ENCODE data around the gene MIOS.

Gene MIOS

DNA sequence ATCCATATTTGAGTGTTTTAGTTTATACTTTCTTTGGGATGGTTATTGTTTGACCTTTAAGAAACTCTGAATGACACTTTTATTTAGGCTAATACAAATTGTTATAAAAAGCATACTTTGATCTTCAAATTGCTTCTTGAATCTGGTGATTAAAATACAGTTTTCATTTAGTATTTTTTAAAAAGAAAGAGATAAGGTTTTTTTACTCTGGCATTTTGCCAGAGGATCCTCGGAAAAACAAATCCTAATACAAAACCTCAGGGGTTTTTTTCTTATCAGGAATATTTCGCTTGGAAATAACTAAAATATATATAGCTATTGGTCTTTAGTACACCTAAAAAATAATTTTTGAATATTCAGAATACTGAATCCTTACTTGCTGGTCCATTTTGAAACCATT is 17.0 kb downstream of the MIOS start:
- Histone ChIP-seq H3K36me3 (ENCODE audit: control insufficient read depth in 1 of 2, insufficient read depth in 2 of 2, low read length in 2 of 2) (peaks cover 3 to 4% of the 10 kb centered on the region in 2 donors), H3K27me3 (ENCODE audit: low read depth, low read length) (no peaks in the 10 kb centered on the region), H3K27ac (ENCODE audit: low read length) (no peak overlapping the region), H3K4me1 (ENCODE audit: control insufficient read depth in 1 of 2, insufficient read depth in 2 of 2, low read length in 2 of 2) (peaks cover 0 to 3% of the 10 kb centered on the region in 2 donors), H3K4me3 (ENCODE audit: low read depth in 1 of 2, low read length in 2 of 2) (no peak overlapping the region), H3K9me3 (ENCODE audit: control insufficient read depth in 1 of 2, low read length in 2 of 2) (no peaks in the 10 kb centered on the region)

DNA sequence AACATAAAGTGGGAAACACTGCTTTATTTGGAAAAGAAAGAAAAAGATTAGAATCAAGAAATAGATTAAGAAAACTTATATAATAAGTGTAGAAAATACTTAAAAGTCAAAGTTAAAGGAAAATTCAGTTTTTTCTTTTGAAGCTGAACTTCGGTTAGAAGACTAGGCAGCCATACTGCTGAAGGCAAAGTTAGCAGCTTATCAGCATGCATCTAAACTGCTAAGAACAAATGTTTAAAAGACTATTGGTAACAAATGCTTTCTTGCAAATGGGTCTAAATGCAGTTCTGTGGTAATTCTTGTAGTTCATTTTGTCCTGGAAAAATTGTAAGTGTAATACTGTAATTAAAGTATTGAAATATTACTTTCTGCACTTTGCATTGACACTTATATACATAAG is 18.0 kb downstream of the MIOS start:
- Histone ChIP-seq H3K27ac (ENCODE audit: low read length) (no peak overlapping the region), H3K27me3 (ENCODE audit: low read depth, low read length) (no peaks in the 10 kb centered on the region), H3K9me3 (ENCODE audit: control insufficient read depth in 1 of 2, low read length in 2 of 2) (no peaks in the 10 kb centered on the region), H3K4me1 (ENCODE audit: control insufficient read depth in 1 of 2, insufficient read depth in 2 of 2, low read length in 2 of 2) (peaks cover 0 to 3% of the 10 kb centered on the region in 2 donors), H3K4me3 (ENCODE audit: low read depth in 1 of 2, low read length in 2 of 2) (no peak overlapping the region), H3K36me3 (ENCODE audit: control insufficient read depth in 1 of 2, insufficient read depth in 2 of 2, low read length in 2 of 2) (peaks cover 4 to 6% of the 10 kb centered on the region in 2 donors)

DNA sequence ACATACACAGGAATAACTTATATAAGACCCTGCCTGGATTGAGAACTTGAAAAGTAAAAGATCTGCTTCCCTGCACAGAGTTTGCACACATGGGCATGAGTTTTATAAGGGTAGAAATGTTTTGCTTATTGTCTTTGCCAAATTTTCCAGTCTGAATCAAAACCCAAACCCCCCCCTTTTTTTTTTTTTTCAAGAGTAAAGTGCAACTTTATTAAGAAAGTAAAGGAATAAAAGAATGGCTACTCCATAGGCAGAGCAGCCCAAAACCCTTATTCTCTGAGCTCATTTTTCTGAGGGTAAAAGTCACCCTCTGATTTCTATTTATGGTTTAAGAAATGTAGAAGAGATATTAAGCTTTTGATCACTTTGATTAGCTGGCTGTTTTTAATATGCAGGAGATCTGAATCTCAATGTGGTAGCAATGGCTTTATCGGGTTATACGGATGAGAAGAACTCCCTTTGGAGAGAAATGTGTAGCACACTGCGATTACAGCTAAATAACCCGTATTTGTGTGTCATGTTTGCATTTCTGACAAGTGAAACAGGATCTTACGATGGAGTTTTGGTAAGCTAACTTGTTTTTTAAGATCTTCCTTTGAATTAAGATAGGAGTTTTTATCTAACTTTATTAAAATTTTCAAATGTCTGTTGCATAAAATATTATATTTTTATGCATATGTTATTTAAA is 18.7 kb downstream of the MIOS start:
- Histone ChIP-seq H3K4me1 (ENCODE audit: control insufficient read depth in 1 of 2, insufficient read depth in 2 of 2, low read length in 2 of 2) (peaks cover 0 to 3% of the 10 kb centered on the region in 2 donors), H3K9me3 (ENCODE audit: control insufficient read depth in 1 of 2, low read length in 2 of 2) (no peaks in the 10 kb centered on the region), H3K27me3 (ENCODE audit: low read depth, low read length) (no peaks in the 10 kb centered on the region), H3K36me3 (ENCODE audit: control insufficient read depth in 1 of 2, insufficient read depth in 2 of 2, low read length in 2 of 2) (peaks cover 4 to 12% of the 10 kb centered on the region in 2 donors), H3K27ac (ENCODE audit: low read length) (no peak overlapping the region), H3K4me3 (ENCODE audit: low read depth in 1 of 2, low read length in 2 of 2) (no peak overlapping the region)

DNA sequence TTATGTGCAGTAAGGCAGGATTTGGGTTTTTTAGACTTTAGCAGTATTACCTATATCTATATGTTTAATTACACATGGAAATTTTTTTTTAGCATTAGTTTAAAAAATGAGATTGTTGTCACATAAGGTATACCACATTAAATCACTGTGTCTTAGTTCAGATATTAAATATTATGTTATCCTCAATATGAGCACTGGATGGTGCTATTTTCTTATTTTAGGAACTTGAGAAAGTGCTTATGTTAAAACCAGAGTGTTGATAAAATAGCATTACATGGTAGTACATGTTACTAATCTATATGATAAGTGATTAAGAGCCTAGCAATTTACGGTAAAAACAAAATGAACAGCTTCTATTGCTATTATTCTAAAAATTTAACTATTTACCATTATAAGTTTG is 28.8 kb downstream of the MIOS start:
- no peaks in the 10 kb centered on the region for H3K4me1 ChIP-seq (ENCODE audit: control insufficient read depth in 1 of 2, insufficient read depth in 2 of 2, low read length in 2 of 2)
- no peak overlapping the region for H3K4me3 ChIP-seq (ENCODE audit: low read depth in 1 of 2, low read length in 2 of 2)
- peaks cover 17 to 21% of the 10 kb centered on the region in 2 donors for H3K36me3 ChIP-seq (ENCODE audit: control insufficient read depth in 1 of 2, insufficient read depth in 2 of 2, low read length in 2 of 2)
- H3K27ac ChIP-seq (ENCODE audit: low read length) = no peak overlapping the region
- H3K27me3 ChIP-seq (ENCODE audit: low read depth, low read length) = no peaks in the 10 kb centered on the region
- H3K9me3 ChIP-seq (ENCODE audit: control insufficient read depth in 1 of 2, low read length in 2 of 2) = no peaks in the 10 kb centered on the region

DNA sequence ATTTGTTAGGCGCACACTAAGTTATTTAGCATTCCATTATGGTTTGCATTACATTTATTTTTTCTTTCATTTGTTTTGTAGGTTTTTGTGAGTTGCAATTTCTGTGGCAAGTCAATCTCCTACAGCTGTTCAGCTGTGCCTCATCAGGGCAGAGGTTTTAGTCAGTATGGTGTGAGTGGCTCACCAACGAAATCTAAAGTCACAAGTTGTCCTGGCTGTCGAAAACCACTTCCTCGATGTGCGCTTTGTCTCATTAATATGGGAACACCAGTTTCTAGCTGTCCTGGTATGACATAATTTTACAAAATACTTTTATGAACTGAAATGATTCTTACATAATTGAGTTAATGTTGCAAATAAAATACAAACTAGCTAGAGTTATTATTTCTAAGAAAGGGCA is 29.5 kb downstream of the MIOS start:
- H3K36me3 ChIP-seq (ENCODE audit: control insufficient read depth in 1 of 2, insufficient read depth in 2 of 2, low read length in 2 of 2) = peaks cover 17 to 21% of the 10 kb centered on the region in 2 donors
- H3K4me3 ChIP-seq (ENCODE audit: low read depth in 1 of 2, low read length in 2 of 2) = no peak overlapping the region
- H3K9me3 ChIP-seq (ENCODE audit: control insufficient read depth in 1 of 2, low read length in 2 of 2) = no peaks in the 10 kb centered on the region
- no peaks in the 10 kb centered on the region for H3K27me3 ChIP-seq (ENCODE audit: low read depth, low read length)
- H3K27ac ChIP-seq (ENCODE audit: low read length) = no peak overlapping the region
- no peaks in the 10 kb centered on the region for H3K4me1 ChIP-seq (ENCODE audit: control insufficient read depth in 1 of 2, insufficient read depth in 2 of 2, low read length in 2 of 2)

DNA sequence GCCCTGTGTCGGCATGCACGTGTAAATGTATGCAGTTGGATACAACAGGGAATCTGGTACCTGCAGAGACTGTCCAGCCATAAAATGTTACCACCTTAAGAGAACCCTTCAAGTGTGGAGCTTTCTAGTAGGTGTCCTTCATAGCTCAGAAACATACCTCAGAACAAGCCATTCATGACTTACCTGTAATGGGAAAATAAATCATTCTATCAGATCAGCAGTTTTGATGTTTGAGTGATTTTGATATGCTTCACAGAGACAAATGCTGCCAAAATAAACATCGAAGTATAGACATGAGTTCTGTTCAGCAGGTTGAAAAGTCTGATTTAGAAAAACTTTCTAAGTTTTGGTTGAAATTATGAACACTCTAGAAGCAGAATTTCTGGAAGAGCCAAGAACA is 40.3 kb downstream of the MIOS start:
- no peak overlapping the region for H3K27ac ChIP-seq (ENCODE audit: low read length)

DNA sequence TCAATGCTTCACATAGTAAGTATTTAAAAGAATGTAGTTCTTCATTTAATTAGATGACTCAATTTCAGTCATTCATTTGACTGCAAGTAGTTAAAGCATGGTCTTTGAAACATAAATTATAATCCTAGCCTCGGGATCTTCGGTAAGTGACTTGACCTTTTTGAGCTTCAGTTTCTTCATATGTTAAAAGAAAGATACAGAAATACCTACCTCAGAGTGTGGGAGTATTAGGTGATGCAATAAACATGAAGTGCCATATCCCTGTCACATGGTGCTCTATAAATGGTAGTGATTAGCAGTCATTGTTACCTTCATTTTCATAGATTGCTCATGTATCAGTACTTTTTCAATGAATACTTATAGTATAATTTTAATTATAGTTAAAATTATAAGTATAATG is 42.6 kb downstream of the MIOS start:
- Histone ChIP-seq H3K4me1 (ENCODE audit: control insufficient read depth in 1 of 2, insufficient read depth in 2 of 2, low read length in 2 of 2) (no peaks in the 10 kb centered on the region), H3K4me3 (ENCODE audit: low read depth in 1 of 2, low read length in 2 of 2) (no peak overlapping the region), H3K9me3 (ENCODE audit: control insufficient read depth in 1 of 2, low read length in 2 of 2) (no peaks in the 10 kb centered on the region), H3K27ac (ENCODE audit: low read length) (no peak overlapping the region), H3K27me3 (ENCODE audit: low read depth, low read length) (no peaks in the 10 kb centered on the region), H3K36me3 (ENCODE audit: control insufficient read depth in 1 of 2, insufficient read depth in 2 of 2, low read length in 2 of 2) (peaks cover 8 to 20% of the 10 kb centered on the region in 2 donors)

More for the DNA sequence above, 40.3 kb downstream of the MIOS start:
- no peaks in the 10 kb centered on the region for H3K9me3 ChIP-seq (ENCODE audit: control insufficient read depth in 1 of 2, low read length in 2 of 2)
- no peaks in the 10 kb centered on the region for H3K27me3 ChIP-seq (ENCODE audit: low read depth, low read length)
- H3K36me3 ChIP-seq (ENCODE audit: control insufficient read depth in 1 of 2, insufficient read depth in 2 of 2, low read length in 2 of 2) = peaks cover 8 to 20% of the 10 kb centered on the region in 2 donors
- H3K4me3 ChIP-seq (ENCODE audit: low read depth in 1 of 2, low read length in 2 of 2) = no peak overlapping the region
- no peaks in the 10 kb centered on the region for H3K4me1 ChIP-seq (ENCODE audit: control insufficient read depth in 1 of 2, insufficient read depth in 2 of 2, low read length in 2 of 2)

DNA sequence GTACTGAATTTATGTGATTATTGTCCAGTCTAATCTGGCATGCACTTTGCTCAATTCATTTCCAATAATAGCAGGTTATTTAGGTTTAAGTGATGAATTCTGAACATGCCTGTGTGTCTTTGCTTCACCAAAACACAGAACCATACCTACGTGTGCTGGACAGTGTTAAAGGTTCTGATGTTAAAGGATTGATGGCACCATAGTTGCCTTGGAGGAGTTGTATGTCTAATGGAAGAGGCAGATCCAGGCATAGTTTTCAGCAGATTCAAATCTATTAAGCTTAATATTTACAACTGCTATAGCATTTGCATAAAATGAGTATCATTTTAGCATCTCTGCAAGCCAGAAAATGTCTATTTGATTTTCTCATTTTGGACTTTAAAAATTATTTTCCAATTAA is 45.8 kb downstream of the MIOS start:
- Histone ChIP-seq H3K4me3 (ENCODE audit: low read depth in 1 of 2, low read length in 2 of 2) (no peak overlapping the region), H3K27me3 (ENCODE audit: low read depth, low read length) (no peaks in the 10 kb centered on the region), H3K9me3 (ENCODE audit: control insufficient read depth in 1 of 2, low read length in 2 of 2) (no peaks in the 10 kb centered on the region), H3K27ac (ENCODE audit: low read length) (no peak overlapping the region), H3K36me3 (ENCODE audit: control insufficient read depth in 1 of 2, insufficient read depth in 2 of 2, low read length in 2 of 2) (peaks cover 4 to 15% of the 10 kb centered on the region in 2 donors), H3K4me1 (ENCODE audit: control insufficient read depth in 1 of 2, insufficient read depth in 2 of 2, low read length in 2 of 2) (no peaks in the 10 kb centered on the region)

DNA sequence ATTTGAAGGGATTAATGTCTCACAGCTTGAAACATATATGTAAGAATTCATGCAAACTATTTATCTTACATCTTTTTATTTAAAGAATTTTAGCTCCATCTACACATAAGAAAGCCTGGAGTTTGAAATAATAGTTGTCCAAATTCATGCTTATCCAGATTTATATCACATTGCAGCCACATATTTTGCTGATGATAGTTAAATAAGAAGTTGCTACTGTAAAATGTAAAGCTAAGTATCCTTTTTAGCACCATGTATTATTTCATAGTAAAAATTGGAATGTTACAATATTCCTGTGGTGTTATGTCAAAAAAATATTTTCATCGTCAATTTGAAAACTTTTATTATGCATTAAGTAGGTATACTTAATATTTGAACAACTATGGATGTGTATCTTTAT is 46.5 kb downstream of the MIOS start:
- H3K36me3 ChIP-seq (ENCODE audit: control insufficient read depth in 1 of 2, insufficient read depth in 2 of 2, low read length in 2 of 2) = peaks cover 0 to 9% of the 10 kb centered on the region in 2 donors
- no peak overlapping the region for H3K27ac ChIP-seq (ENCODE audit: low read length)
- H3K9me3 ChIP-seq (ENCODE audit: control insufficient read depth in 1 of 2, low read length in 2 of 2) = no peaks in the 10 kb centered on the region
- no peak overlapping the region for H3K4me3 ChIP-seq (ENCODE audit: low read depth in 1 of 2, low read length in 2 of 2)
- no peaks in the 10 kb centered on the region for H3K4me1 ChIP-seq (ENCODE audit: control insufficient read depth in 1 of 2, insufficient read depth in 2 of 2, low read length in 2 of 2)
- H3K27me3 ChIP-seq (ENCODE audit: low read depth, low read length) = no peaks in the 10 kb centered on the region

DNA sequence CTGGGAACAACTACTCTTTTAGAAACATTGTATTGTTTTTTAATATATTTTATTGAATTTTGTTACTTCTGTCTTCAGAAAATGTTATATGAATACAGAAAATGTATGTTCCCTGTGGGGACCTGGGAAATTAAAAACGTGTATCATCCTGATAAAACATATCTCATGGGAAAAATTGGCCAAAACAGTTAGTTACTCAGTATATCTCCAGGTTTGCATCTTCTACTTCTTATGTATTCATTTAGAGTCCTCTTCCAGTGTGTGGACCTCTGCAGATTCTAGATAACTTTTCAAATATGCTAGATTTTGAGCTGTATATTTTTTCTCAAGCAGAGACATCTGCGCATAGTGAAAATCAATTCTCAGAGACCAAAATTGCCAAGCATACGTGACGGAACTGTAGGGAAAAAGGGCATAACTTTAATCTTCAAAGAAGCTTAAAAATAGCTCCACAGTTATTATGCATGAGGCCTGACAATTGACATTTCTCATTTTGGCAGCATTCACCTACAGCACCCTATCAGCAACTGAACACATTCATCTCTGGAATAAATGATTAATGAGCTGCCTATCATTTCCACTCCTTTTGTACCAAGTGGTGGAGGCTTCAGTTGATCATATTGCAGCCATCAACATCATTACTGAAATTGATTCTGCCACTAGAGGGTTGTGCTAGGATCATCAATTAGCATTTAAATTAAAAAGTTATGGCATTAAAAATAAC is 47.5 kb downstream of the MIOS start:
- H3K9me3 ChIP-seq (ENCODE audit: control insufficient read depth in 1 of 2, low read length in 2 of 2) = no peaks in the 10 kb centered on the region
- H3K36me3 ChIP-seq (ENCODE audit: control insufficient read depth in 1 of 2, insufficient read depth in 2 of 2, low read length in 2 of 2) = peaks cover 0 to 1% of the 10 kb centered on the region in 2 donors
- no peaks in the 10 kb centered on the region for H3K27me3 ChIP-seq (ENCODE audit: low read depth, low read length)
- no peak overlapping the region for H3K4me3 ChIP-seq (ENCODE audit: low read depth in 1 of 2, low read length in 2 of 2)
- no peak overlapping the region for H3K27ac ChIP-seq (ENCODE audit: low read length)
- no peaks in the 10 kb centered on the region for H3K4me1 ChIP-seq (ENCODE audit: control insufficient read depth in 1 of 2, insufficient read depth in 2 of 2, low read length in 2 of 2)

DNA sequence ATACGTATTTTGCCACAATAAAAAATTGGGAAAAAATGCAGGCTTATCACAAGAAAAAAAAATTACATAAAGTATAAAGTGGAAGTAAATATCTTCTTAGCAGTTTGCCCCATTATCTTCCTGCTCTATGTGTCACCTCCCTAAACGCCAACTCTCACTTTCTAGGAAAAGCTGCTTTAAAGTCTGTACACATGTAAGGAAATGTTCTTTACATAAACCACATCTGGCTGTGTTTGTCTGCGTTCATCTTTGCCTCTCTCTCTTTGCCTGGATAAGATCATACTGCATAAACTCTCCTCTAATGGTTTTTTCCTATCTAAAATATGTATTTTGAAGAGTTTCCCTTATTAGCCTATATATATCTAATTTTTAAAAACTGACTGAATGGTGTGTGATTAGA is 50.9 kb downstream of the MIOS start:
- Histone ChIP-seq H3K36me3 (ENCODE audit: control insufficient read depth in 1 of 2, insufficient read depth in 2 of 2, low read length in 2 of 2) (no peaks in the 10 kb centered on the region), H3K27me3 (ENCODE audit: low read depth, low read length) (no peaks in the 10 kb centered on the region), H3K4me3 (ENCODE audit: low read depth in 1 of 2, low read length in 2 of 2) (no peak overlapping the region), H3K4me1 (ENCODE audit: control insufficient read depth in 1 of 2, insufficient read depth in 2 of 2, low read length in 2 of 2) (no peaks in the 10 kb centered on the region), H3K9me3 (ENCODE audit: control insufficient read depth in 1 of 2, low read length in 2 of 2) (no peaks in the 10 kb centered on the region), H3K27ac (ENCODE audit: low read length) (no peak overlapping the region)
